Measurements from ENCODE around the gene UBE2Q1.

- no peak for TF ChIP-seq POLR2A (IDR thresholded peaks at IDR 0.05; ENCODE audit: low read depth, low read length)
- no peak for TF ChIP-seq POLR2AphosphoS5 (IDR thresholded peaks at IDR 0.05; ENCODE audit: low read depth, low read length)
These were observed 28.2 kb upstream of the UBE2Q1 start for GRCh38 chr1:154586641-154587040.

Data from GM12892 (cell line).